DMS 273 treated with DMSO at 0.1 percent for 48 hours (cell line): ENCODE results near the gene GCSH.
"Not testable (repeated sequence)": the region's sequence is repeated elsewhere in the genome, so short reads cannot be mapped to it uniquely, and the experiment has no call there.

Experiments used
- DNase-seq: peaks from one replicate; lab custom pipeline; 2025; lab: John Stamatoyannopoulos, UW

Gene GCSH

DNA sequence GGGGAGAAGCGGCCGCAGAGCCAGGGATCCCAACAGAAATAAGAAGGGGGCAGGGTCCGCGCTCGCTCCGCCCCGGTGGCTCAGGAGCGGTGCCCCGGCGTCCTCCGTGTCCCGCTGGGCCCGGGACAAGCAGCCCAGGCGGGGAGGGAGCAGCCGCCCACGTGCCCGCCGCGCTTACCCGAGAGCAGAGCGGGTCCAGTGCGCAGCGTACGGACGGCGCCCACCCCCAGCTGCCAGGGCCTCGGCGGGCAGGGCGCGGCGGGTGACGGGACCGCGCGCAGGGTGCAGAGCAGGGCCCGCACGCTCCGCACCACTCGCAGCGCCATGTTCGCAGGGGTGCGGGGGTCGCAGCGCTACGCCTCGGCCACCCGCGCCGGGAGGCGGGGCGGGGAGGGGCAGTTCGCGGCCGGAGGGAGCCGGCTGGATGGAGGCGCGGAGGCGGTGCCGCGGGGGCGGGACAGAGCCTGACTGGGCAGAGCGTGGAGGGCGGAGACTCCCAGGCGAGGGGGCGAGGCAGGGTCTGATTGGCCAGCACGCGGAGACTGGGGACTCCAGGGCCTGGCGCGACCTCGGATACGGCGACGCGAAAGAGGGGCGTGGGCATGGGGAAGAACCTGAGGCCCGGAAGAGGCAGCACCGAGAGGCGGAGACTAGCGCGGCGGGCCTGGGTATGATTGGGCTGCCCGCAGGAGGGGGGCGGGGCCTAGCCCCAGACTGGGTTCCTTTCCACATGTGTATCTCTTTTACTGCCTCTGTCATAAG is at the start of gene GCSH:
Gene GCSH (minus strand): TSS at position 443 of the 762 bp plus-strand sequence. CDS start 117 bp downstream, at position 326.
- DNase-seq: peak; percentile 97

GRCh38 chr16:81143921-81144471 is 47.8 kb upstream of the GCSH start:
- no peak for DNase-seq

DNA sequence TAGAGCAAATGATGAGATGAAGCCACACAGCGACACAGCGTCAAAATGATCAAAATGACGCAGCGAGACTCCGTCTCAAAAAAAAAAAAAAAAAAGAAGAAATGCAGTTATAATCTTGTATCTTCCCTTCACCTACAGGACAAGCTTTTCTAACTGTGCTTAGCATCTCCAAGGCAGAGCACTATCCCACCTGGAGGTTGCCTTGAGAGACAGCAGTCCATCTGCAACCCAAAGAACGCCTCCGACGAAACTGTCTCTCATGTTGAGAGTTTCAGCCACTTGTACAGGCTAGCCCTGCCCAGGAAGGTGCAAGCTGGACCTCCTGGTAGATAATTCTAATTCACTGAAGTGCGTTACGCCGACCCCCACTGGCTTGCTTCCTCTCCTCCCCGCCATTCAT is 46.7 kb upstream of the GCSH start:
- DNase-seq: no peak

- no peak for DNase-seq
These were observed 45.0 kb upstream of the GCSH start for GRCh38 chr16:81140930-81141780.

GRCh38 chr16:81138831-81139557 is 42.8 kb upstream of the GCSH start:
- no peak for DNase-seq

DNA sequence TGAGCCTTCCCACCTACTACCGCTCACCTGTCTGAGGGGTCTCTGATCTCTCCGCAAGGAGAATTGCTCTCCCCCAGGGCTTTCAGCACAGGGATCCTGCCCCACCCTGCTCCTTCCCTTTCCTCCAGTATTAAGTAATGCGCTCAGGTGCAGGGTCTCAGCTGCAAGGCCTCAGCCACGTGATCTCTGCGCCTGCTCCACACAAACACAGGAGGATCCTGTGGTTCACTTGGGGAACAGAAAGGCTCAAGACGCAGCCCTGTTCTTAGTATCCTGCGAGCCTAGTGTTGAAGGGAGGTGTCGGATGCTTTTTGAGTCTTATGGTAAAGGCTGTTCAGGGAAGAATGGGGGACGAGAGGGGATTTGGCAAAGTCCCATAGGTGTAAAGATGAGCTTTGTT is 41.6 kb upstream of the GCSH start:
- DNase-seq: no peak

GRCh38 chr16:81136390-81137335 is 40.5 kb upstream of the GCSH start:
- no peak for DNase-seq

GRCh38 chr16:81130126-81130525 is 33.9 kb upstream of the GCSH start:
- DNase-seq: no peak

- no peak for DNase-seq
These were observed 32.7 kb upstream of the GCSH start for GRCh38 chr16:81128726-81129524.

DNA sequence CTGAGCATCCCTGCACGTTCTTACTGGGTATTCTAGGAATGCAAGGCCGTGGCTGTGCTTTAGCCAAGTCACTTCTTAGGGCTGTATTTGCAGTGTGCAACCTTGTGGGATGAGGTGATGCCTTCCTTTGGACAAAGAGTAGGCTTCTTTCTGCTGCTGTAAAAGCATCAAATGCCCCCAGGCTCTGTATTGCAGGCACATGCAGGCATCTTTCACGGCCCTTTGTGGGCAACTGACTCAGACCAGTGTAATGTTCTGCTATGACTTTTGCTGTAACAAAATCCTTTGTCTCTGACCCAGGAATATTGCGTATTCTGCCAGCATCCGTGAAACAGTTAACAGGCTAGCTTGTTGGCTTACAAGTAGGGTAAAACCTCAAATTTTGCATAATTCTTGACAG is 30.9 kb upstream of the GCSH start:
- no peak for DNase-seq

- no peak for DNase-seq
These were observed 27.1 kb upstream of the GCSH start for GRCh38 chr16:81123092-81123852.

DNA sequence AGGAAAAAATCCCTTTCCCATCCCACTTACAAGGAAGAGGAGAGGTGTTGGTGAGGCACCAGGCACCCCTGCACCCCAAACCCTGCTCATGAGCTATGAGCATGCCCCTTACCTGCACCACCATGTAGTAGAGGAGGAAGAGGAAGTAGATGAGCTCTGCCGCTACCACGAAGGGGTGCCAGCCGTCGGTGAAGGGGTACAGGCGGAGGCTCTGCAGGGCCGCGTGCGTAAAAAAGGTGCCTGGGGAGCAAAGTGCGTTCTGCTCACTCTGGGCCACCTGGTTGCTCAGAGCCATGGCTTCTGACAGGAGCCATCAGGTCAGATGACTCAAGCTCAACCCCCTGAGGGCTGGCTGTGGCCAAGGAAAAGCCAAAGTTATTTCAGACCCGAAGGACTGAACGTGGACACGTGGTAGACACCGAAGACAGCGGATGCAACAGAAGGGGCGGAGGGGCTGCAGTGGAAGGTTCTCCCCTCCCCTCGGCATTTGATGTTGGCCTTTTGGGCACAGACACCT is 25.3 kb upstream of the GCSH start:
- DNase-seq: no peak

DNA sequence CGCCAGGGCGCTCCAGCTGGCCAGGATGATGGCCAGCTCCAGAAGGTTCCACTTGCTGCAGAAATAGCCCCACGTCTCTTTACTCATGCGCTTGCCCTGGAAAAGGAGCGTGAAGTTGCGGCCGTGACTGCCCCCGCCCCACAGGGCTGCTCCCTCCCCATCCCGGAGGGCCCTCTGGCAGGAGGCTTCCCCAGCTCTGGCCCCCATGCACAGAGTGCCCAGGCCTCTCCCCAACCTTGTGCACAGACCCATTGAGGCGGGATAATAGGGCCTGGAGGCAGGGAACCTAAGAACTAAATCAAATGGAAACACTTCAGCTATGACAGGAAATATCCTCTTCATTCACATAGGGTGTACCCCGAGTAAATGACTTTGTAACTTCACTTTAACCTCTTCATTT is 21.2 kb upstream of the GCSH start:
- no peak for DNase-seq

DNA sequence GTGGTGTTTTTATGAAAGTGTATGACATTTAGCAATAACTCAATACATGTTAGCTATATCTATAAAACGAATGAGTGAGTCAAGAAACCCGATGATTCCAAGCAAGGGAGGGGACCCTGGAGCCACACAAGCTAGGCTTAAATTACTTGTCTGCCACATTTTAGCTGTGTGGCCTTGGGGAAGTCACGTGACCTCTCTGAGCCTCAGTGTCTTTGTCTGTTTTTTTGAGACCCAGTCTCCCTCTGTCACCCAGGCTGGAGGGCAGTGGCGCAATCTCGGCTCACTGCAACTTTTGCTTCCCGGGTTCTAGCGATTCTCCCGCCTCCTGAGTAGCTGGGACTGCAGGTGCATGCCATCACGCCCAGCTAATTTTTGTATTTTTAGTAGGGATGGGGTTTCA is 20.1 kb upstream of the GCSH start:
- no peak for DNase-seq

DNA sequence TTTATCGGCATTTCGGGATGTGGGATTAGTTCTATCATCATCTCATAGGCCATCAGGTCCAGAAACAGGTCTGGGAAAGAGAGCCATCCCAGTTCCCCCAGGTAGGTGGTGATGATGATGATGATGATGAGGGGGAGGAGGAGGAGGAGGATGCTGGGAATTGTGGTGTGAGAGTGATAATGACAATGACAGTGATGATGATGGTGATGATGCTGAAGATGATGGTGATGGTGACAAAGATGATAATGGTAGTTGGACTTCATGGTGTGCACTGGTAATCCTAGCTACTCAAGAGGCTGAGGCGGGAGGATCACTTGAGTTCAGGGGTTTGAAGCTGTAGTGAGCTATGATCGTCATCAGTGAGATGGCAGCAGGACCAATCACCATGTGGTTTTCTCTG is 16.3 kb upstream of the GCSH start:
- DNase-seq: no peak

DNA sequence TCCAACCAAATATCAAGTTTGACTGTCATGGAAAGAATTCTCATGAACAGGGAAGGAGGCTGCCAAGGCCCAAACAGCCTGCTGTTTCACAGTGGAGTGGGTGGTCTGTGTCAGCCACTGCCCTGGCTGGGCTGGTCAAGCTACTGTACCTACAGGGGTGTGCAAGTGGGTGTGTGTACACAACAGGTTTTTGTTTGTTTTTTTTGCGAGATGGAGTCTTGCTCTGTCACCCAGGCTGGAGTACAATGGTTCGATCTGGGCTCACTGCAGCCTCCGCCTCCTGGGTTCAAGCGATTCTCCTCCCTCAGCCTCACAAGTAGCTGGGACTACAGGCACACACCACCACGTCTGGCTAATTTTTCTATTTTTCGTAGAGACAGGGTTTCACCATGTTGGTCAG is 13.1 kb upstream of the GCSH start:
- not testable (repeated sequence) for DNase-seq

GRCh38 chr16:81107511-81107910 is 11.3 kb upstream of the GCSH start:
- no peak for DNase-seq

GRCh38 chr16:81106826-81107503 is 10.8 kb upstream of the GCSH start:
- no peak for DNase-seq

DNA sequence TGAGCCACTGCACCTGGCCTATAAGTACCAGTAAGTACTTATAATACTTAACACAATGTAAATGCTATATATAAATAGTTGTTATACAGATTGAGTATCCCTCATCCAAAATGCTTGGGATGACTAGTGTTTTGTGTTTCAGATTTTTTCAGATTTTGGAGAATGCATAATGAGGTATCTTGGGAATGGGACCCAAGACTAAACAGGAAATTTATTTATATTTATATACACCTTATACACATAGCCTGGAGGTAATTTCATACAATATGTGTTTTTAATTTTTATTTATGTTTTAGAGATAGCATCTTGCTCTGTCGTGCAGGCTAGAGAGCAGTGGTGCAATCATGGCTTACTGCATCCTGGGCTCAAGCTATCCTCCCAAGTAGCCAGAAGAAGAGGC is 9.8 kb upstream of the GCSH start:
- no peak for DNase-seq
